Activated CD8-positive, alpha-beta T cell treated with anti-CD3 and anti-CD28 coated beads for 36 hours (primary cell): ENCODE results near the gene TNNI2. TPM values are rescaled to one million over a fixed set of nuclear protein-coding genes. Genes with fewer than 3 reads are reported as not detected.

Experiments used
- ATAC-seq: fragments of 200-7000 bp; cut with Tn5 transposase; one replicate; pipeline ENCODE4 v1.10.0; 2021; ENCODE audit warnings: mild to moderate bottlenecking, moderate library complexity
- CTCF ChIA-PET: fragments of 350-600 bp; sonication (Branson Sonifier 250); formaldehyde crosslinking; loops from one replicate; lab custom pipeline; 2021; ENCODE audit warnings: antibody characterized with exemption; lab: Charles Lee
- POLR2A ChIA-PET: fragments of 350-600 bp; sonication (Branson Sonifier 250); formaldehyde crosslinking; loops from one replicate; lab custom pipeline; 2021; ENCODE audit warnings: antibody characterized with exemption; lab: Charles Lee
- DNase-seq: peaks from one replicate; pipeline ENCODE4 v3.0.0-alpha.2; 2020
- H3K27ac Mint-ChIP-seq: one replicate; pipeline ENCODE4 v1.8.0; 2021; ENCODE audit warnings: mild to moderate bottlenecking, mixed read lengths
- H3K27me3 Mint-ChIP-seq: one replicate; pipeline ENCODE4 v1.8.0; 2021; ENCODE audit warnings: mixed read lengths
- H3K36me3 Mint-ChIP-seq: one replicate; pipeline ENCODE4 v1.8.0; 2021; ENCODE audit warnings: low read depth, mixed read lengths
- H3K4me1 Mint-ChIP-seq: one replicate; pipeline ENCODE4 v1.8.0; 2021; ENCODE audit warnings: low read depth, mixed read lengths
- H3K4me3 Mint-ChIP-seq: one replicate; pipeline ENCODE4 v1.8.0; 2021; ENCODE audit warnings: mild to moderate bottlenecking, moderate library complexity, mixed read lengths
- H3K9me3 Mint-ChIP-seq: one replicate; pipeline ENCODE4 v1.8.0; 2021; ENCODE audit warnings: mixed read lengths
- CTCF ChIP-seq: fragments of 200-600 bp; IDR thresholded peaks from one replicate; pipeline ENCODE4 v1.8.0; 2022; ENCODE audit warnings: antibody characterized with exemption, mild to moderate bottlenecking
- intact Hi-C: fragments of 100-400 bp; cut with micrococcal nuclease; formaldehyde crosslinking; loops from one replicate; pipeline ENCODE4 v1.10.0; 2022
- total RNA-seq, 2 experiments: library from RNA; stranded (reverse); gene quantifications; one replicate each; pipeline ENCODE4 v1.2.3, GENCODE V29; 2021

Gene TNNI2
- total RNA-seq, 2 experiments from 2014 or later, result 0.92 TPM; not detected in 1

GRCh38 chr11:1823376-1824220 is 15.2 kb upstream of the TNNI2 start:
- DNase-seq (no peak), ATAC-seq (no peak)
- intact Hi-C loops, result no loop called here
- H3K27me3 Mint-ChIP-seq, result no peaks in the 10 kb centered on the region
- H3K4me1 Mint-ChIP-seq, result no peaks in the 10 kb centered on the region
- no peaks in the 10 kb centered on the region for H3K36me3 Mint-ChIP-seq
- peaks cover 4% of the 10 kb centered on the region for H3K9me3 Mint-ChIP-seq
- H3K27ac Mint-ChIP-seq, result no peak overlapping the region
- POLR2A ChIA-PET, result no interaction called here
- CTCF ChIA-PET, result interaction anchor here (1.0 to 5.6 kb wide), 5 partner anchors 8 to 184 kb away, joined by 3 to 24 read pairs (median 15); no protein-coding TSS in a partner anchor
- no peak for TF ChIP-seq CTCF
- H3K4me3 Mint-ChIP-seq, result no peak overlapping the region

GRCh38 chr11:1824221-1825038 is 14.4 kb upstream of the TNNI2 start:
- ChIA-PET CTCF (interaction anchor here (1.0 to 5.6 kb wide), 5 partner anchors 7 to 328 kb away, joined by 3 to 24 read pairs (median 4); no protein-coding TSS in a partner anchor), POLR2A (no interaction called here)
- no peak overlapping the region for H3K27ac Mint-ChIP-seq
- TF ChIP-seq CTCF, result no peak
- no peak for ATAC-seq
- H3K4me3 Mint-ChIP-seq, result no peak overlapping the region
- H3K9me3 Mint-ChIP-seq, result no peaks in the 10 kb centered on the region
- H3K4me1 Mint-ChIP-seq, result no peaks in the 10 kb centered on the region
- no peaks in the 10 kb centered on the region for H3K36me3 Mint-ChIP-seq
- no peak for DNase-seq
- no peaks in the 10 kb centered on the region for H3K27me3 Mint-ChIP-seq
- intact Hi-C loops, result loop anchor here (5.0 kb wide), 1 partner anchor 172 kb away; no protein-coding TSS in a partner anchor

- Mint-ChIP-seq H3K27ac (no peak overlapping the region), H3K4me1 (no peaks in the 10 kb centered on the region), H3K36me3 (no peaks in the 10 kb centered on the region), H3K27me3 (no peaks in the 10 kb centered on the region), H3K9me3 (no peaks in the 10 kb centered on the region), H3K4me3 (no peak overlapping the region)
- ChIA-PET CTCF (interaction anchor here (1.0 to 5.6 kb wide), 6 partner anchors 7 to 327 kb away, joined by 3 to 24 read pairs (median 4); no protein-coding TSS in a partner anchor), POLR2A (no interaction called here)
- ATAC-seq (no peak), DNase-seq (no peak)
- TF ChIP-seq CTCF, result no peak
- intact Hi-C loops, result loop anchor here (5.0 kb wide), 1 partner anchor 173 kb away; no protein-coding TSS in a partner anchor
Observed at GRCh38 chr11:1825039-1825740, 13.6 kb upstream of the TNNI2 start.

GRCh38 chr11:1825785-1826451 is 12.9 kb upstream of the TNNI2 start:
- no peak overlapping the region for H3K27ac Mint-ChIP-seq
- no peak for TF ChIP-seq CTCF
- ChIA-PET POLR2A (interaction anchor here (0.8 kb wide), 1 partner anchor 70 kb away, joined by 3 read pairs; no protein-coding TSS in a partner anchor), CTCF (interaction anchor here (1.4 to 5.6 kb wide), 2 partner anchors 132 to 173 kb away, joined by 5 to 24 read pairs; no protein-coding TSS in a partner anchor)
- H3K9me3 Mint-ChIP-seq, result no peaks in the 10 kb centered on the region
- ATAC-seq, result no peak
- no peak overlapping the region for H3K4me3 Mint-ChIP-seq
- H3K36me3 Mint-ChIP-seq, result no peaks in the 10 kb centered on the region
- H3K27me3 Mint-ChIP-seq, result no peaks in the 10 kb centered on the region
- H3K4me1 Mint-ChIP-seq, result no peaks in the 10 kb centered on the region
- DNase-seq, result no peak
- intact Hi-C loops, result loop anchor here (5.0 kb wide), 1 partner anchor 174 kb away; no protein-coding TSS in a partner anchor
